Measurements from ENCODE around the gene EGFR.

EGFR gene

GRCh38 chr7:55110993-55111361 is 92.2 kb downstream of the EGFR start:
- Histone ChIP-seq H3K4me3 (no peak overlapping the region), H3K9me3 (no peaks in the 10 kb centered on the region), H3K27ac (peak overlapping the region in 1 of 2 donors; percentile 9), H3K4me1 (peaks cover 0 to 41% (median 16%) of the 10 kb centered on the region in 4 donors), H3K27me3 (no peaks in the 10 kb centered on the region), H3K36me3 (no peaks in the 10 kb centered on the region)
- peak in 1 of 2 donors; percentile 18 for DNase-seq
- TF ChIP-seq CTCF (IDR thresholded peaks at IDR 0.05): no peak
- intact Hi-C loops (cut with DNase I; ENCODE audit: low total_unique reads): no loop called here

- intact Hi-C loops (cut with DNase I; ENCODE audit: low total_unique reads): no loop called here
- Histone ChIP-seq H3K27ac (no peak overlapping the region), H3K4me1 (peaks cover 0 to 38% (median 12%) of the 10 kb centered on the region in 4 donors), H3K9me3 (no peaks in the 10 kb centered on the region), H3K27me3 (no peaks in the 10 kb centered on the region), H3K4me3 (no peak overlapping the region), H3K36me3 (no peaks in the 10 kb centered on the region)
- no peak for TF ChIP-seq CTCF (IDR thresholded peaks at IDR 0.05)
- peak in 1 of 2 donors; percentile 12 for DNase-seq
Observed at GRCh38 chr7:55112056-55112455, 93.2 kb downstream of the EGFR start.

- no peak overlapping the region for H3K4me3 ChIP-seq
- no peaks in the 10 kb centered on the region for H3K36me3 ChIP-seq
- H3K27ac ChIP-seq: no peak overlapping the region
- no peaks in the 10 kb centered on the region for H3K9me3 ChIP-seq
- peaks cover 0 to 32% (median 8%) of the 10 kb centered on the region in 4 donors for H3K4me1 ChIP-seq
- intact Hi-C loops (cut with DNase I; ENCODE audit: low total_unique reads): no loop called here
- TF ChIP-seq CTCF (IDR thresholded peaks at IDR 0.05): no peak
- no peak for DNase-seq
- H3K27me3 ChIP-seq: no peaks in the 10 kb centered on the region
Observed at GRCh38 chr7:55113760-55114540, 95.1 kb downstream of the EGFR start.

GRCh38 chr7:55117286-55117685 is 98.5 kb downstream of the EGFR start:
- Histone ChIP-seq H3K36me3 (no peaks in the 10 kb centered on the region), H3K27ac (no peak overlapping the region), H3K9me3 (no peaks in the 10 kb centered on the region), H3K27me3 (no peaks in the 10 kb centered on the region), H3K4me3 (no peak overlapping the region), H3K4me1 (peaks cover 0 to 22% (median 8%) of the 10 kb centered on the region in 4 donors)
- intact Hi-C loops (cut with DNase I; ENCODE audit: low total_unique reads): no loop called here
- TF ChIP-seq CTCF (IDR thresholded peaks at IDR 0.05): no peak
- no peak for DNase-seq

- Histone ChIP-seq H3K36me3 (no peaks in the 10 kb centered on the region), H3K27me3 (no peaks in the 10 kb centered on the region), H3K4me3 (no peak overlapping the region), H3K9me3 (no peaks in the 10 kb centered on the region), H3K27ac (no peak overlapping the region), H3K4me1 (peaks cover 0 to 18% (median 8%) of the 10 kb centered on the region in 4 donors)
- TF ChIP-seq CTCF (IDR thresholded peaks at IDR 0.05): no peak
- intact Hi-C loops (cut with DNase I; ENCODE audit: low total_unique reads): no loop called here
- no peak for DNase-seq
Observed at GRCh38 chr7:55118426-55118825, 99.6 kb downstream of the EGFR start.

Data from tibial artery (tissue), 4 donors.